HG02870 (cell line): Measurements from ENCODE around the gene NOS3.

Source experiments
- ATAC-seq: cut with Tn5 transposase; IDR thresholded peaks from one replicate; pipeline ENCODE4 v1.9.1; 2021; ENCODE audit warnings: mild to moderate bottlenecking, moderate library complexity; ENCODE audit not compliant: unreplicated experiment

Gene NOS3

DNA sequence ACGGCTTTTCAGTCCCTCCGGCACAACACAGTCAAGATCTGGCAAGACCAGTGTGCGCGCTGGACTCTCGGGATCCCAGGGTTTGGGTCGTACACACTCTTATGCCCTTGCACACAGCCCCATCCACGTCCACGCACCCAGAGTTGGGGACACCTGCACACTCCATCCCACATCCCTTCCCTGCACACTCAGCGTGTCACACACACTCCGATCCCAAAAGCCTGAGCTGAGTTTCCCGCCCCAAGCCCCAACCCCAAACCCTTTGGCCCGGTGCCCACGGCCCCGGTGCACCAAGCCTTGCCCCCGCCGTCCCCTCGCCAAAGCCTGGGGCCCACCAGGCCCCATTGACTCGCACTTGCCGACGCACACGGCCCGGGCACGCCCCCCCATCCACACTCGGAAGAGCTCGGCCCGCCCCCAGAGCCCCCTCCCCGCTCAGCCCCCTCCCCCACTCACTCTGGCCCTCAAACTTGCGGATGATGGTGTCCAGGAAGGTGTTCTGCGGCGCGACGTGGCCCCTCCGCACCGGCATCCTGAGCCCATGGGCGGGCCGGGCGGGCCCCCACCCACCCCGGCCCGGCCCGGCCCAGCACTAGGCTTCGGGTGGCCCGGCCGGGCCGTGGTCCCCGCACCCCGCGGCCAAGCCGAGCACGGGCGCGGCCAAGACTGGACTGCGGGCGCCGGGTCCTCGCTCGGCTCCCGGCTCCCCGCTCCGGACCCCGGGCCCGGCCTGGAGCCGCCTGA lies 13.3 kb upstream of the NOS3 start:
- ATAC-seq: no peak

DNA sequence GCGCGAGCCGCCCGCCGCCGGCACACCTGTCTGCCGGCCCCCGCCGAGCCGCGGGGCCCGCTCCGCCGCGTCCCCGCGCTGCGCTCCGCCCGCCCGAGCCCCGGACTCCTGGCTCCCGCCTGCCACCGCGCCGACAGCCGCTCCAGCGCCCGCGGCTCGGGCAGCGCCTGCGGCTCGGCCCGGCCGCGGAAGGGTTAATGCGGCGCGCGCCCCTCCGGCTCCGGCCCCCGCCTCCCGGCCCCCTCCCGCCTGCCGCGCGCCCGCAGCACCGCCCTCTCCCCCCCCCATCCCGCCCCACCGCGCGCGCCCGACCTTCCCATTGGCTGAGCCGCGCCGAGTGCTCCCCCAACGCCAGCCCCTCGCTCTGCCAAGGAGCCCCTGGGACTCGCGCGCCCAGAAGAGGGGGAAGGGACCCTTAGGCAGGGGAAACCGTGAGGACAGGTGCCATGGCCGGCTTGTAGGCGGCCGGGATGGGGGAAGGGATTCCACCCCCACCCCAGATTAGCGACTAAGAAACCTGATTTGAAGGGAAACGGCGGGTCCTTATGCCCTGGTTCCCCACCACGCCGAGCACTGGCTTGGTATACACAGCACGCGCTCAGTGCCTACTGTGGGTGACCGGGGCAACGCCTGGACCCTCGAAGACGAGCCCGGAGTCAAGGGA lies 12.6 kb upstream of the NOS3 start, which contains the start of gene KCNH2:
Gene KCNH2, minus strand, starts transcription at position 196 of the 664 bp plus-strand sequence. CDS start 408 bp downstream, outside the sequence.
- no peak for ATAC-seq

DNA sequence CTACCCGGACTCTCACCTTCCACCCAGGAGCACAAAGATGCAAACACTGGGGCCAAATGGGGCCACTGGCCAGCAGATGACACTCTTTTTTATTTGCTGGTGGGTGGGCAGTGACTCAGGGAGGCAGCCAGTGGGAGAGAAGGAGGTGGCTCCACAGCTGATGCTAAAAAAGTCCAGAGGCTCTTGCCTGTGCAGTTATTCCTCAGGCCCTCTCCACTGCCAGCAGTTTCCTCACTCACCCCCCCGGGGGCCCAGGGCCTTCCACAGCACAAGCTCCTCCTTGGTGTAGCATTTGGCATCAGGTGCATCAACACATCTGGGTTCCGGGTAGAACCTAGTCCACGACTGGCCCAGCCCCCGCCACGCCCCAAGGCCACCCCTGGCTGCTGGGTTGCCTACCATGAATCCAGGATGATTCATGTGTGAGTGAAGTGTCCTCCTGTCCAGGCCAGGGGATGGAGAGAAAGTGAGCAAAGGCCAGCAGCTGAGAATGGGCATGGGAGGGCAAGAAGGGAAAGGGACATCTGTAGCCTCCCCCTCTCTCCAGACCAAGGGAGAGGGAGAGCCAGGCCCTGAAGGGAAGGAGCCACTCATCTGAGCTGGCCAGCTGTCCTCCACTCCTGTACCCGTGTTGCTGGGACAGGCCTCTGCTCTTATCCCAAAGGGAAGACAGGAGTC lies 11.0 kb upstream of the NOS3 start:
- no peak for ATAC-seq

DNA sequence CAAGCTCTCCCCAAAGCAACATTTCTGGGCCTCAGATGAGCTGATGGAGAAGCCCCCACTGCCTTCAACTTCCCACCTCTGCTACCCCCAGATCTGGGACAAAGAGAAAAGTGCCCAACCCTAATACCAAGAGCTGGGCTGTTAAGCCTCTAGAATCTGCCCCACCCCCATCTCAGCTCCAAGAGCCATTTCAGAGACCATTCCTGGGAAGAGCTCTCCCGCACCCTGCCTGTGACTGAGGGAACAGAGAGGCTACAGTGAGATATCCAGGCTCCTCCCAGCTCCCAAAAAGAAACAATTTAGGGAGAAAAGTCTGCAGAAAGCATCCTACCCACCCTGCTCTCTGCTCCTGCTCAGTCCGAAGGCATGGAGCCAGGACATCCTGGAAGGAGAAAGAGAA lies 10.2 kb upstream of the NOS3 start:
- no peak for ATAC-seq

DNA sequence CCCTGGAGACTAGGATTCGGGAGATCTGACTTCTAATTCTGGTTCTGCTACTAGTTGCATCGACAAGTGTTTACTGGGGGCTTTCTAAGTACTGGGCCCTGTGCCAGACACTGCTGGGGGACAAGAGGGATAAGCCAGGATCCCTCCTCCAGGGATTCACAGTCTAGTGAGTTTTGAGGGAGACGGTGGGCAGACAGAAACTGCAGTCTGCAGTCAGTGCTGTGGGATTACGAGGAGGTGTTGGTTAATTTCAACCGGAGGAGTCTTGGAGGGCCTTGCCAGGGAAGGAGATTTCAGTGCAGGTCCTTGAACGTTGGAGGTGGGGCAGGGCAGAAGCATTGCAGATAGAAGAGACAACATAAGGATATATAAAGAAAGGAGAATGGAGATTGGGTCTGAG lies 9.2 kb upstream of the NOS3 start:
- ATAC-seq: no peak

DNA sequence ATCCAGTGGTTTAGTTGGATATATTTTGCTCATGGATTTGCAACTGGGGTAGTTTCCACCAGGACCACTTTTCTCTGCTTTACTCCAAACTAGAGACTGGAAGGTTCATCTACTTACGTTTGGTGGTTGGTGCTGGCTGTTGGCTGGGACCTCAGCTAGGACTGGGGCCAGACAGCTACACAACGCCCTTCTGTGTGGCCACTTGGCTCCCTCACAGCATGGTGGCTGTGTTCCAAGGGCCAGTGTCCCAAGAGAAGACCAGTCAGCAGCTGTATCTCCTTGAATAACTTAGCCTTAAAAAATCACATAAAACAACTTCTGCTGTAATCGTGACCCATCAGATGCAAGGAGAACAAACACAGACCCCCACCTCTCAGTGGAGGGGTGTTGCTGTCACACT lies 8.5 kb upstream of the NOS3 start:
- ATAC-seq: no peak

DNA sequence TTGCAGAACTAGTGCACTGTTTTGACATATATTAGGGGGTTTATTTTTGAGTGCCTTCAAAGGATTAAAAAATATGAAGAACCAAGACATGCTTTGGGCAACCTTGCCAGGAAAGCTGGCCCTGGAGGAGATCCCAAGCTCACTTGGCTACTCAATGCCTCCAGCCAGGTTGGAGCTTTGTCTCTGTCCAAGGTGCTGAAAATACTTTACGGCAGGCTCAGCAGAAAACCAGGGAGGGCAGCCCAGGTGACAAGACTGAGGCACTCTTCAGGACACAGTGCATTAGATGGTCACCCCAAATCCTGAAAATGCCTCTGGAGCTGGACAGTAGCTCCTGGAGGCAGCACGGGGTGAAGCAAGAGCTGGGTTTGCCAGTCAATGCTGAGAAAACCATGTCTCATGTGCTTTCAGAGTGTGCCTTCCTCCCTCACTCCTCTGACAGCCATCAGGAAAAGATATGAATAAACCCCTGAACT lies 6.9 kb upstream of the NOS3 start:
- no peak for ATAC-seq

DNA sequence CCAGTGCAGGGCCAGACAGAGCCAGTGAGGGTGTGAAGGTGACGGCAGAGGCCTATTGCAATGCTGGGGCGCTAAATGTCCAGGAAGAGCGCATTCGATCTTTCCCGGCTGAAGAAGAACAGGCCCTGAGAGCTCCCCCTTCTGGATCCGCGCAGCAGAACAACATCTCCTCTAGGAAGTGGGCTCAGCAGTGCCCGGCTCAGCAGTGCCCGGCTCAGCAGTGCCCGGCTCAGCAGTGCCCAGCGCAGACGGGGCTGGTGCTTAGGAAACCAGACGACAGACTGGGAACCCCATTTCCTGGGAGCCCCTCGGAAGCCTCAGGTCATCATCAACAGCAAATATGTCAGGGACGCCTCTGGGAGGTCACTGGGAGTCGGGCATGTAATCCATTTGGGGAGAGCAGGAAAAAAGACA lies 4.7 kb upstream of the NOS3 start:
- ATAC-seq: no peak

DNA sequence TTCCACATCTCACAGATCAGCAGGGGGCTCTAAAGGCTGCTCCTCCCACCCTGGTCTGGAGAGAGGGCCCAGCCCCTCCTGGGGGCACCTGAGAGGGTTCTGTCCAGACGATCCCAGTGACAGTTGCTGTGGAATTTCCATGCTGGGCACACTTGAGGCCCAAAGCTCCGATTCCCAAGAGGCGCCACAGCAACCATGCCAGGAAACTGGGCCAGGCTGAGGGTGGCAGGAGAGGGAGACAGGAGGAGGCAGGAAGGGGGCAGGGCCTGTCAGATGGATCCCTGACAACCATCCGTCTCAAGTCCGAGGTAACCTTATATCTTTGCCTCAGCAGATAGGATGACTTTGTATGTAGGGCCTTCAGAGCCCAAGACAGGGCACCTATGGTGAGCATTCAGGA lies 4.3 kb upstream of the NOS3 start:
- ATAC-seq: no peak

DNA sequence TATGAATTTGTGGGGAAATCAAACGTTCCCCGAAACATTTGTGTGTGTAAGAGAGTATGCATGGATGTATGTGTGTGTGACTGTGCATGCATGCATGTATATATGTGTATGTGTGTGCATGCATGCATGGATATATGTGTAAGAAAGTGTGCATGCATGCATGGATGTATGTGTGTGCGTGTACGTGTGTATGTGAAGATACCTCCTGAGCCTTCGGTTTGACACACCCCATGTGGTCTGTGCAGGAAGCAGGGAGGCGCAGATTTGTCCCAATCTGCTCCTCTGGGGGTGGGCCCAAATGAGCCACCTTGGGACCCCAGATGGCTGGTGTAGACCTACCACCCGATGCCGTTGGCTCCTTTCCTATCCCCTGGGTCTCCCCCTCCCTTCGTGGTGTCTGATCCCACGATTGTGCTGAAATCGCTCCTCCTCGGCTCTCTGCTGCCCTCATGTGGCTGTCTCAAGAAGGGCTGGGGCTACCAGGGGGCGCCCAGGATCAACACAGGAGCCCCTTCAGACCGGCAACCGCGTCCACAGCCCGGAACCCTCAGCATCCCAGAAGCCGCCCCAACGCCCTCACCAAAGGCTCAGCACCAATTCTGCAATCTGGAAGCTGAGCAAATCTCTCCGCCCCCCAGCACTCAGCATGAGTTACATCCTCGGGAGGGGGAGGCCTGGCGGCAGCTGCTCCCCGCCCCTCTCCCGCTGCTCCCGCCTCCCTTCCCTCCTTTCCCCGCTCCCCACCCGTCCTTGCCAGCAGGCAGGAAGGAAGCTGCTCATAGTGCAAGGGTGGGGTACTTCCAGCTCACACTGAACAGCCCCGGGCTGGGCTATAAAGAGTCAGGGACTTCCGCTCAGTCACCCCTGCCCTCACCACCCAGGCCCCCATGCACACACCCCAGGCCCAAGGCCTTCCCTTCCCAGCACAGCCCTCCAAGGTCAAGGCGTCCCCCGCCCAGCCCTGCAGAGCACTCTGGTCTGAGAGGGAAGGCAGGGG lies 2.3 kb upstream of the NOS3 start:
- no peak for ATAC-seq

DNA sequence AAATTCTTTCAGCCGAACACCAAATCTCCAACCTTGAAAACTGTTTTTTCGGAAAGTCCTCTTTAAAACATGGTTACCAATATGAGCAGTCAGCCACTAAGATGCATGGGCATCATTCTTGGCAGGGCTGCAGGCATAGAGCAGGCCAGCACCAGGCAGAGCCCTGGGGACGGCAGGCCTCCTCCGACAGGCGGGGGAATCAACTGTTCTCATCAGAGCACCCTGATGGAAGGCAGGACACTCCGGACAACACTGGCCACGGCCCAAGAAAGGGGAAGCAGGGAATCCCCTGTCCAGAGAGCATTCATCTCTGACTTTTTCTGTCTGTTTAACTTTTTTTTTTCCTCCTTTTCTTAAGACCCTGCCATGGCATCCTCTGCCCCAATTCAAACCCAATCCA lies 1.4 kb upstream of the NOS3 start:
- no peak for ATAC-seq

DNA sequence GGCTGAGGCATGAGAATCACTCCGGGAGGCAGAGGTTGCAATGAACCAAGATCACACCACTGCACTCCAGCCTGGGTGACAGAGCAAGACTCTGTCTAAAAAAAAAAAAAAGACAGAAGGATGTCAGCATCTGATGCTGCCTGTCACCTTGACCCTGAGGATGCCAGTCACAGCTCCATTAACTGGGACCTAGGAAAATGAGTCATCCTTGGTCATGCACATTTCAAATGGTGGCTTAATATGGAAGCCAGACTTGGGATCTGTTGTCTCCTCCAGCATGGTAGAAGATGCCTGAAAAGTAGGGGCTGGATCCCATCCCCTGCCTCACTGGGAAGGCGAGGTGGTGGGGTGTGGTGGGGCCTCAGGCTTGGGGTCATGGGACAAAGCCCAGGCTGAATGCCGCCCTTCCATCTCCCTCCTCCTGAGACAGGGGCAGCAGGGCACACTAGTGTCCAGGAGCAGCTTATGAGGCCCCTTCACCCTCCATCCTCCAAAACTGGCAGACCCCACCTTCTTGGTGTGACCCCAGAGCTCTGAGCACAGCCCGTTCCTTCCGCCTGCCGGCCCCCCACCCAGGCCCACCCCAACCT lies 1.3 kb downstream of the NOS3 start:
- no peak for ATAC-seq

DNA sequence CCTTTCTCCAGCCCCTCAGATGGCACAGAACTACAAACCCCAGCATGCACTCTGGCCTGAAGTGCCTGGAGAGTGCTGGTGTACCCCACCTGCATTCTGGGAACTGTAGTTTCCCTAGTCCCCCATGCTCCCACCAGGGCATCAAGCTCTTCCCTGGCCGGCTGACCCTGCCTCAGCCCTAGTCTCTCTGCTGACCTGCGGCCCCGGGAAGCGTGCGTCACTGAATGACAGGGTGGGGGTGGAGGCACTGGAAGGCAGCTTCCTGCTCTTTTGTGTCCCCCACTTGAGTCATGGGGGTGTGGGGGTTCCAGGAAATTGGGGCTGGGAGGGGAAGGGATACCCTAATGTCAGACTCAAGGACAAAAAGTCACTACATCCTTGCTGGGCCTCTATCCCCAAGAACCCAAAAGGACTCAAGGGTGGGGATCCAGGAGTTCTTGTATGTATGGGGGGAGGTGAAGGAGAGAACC lies 2.1 kb downstream of the NOS3 start:
- peak; percentile 50 for ATAC-seq

DNA sequence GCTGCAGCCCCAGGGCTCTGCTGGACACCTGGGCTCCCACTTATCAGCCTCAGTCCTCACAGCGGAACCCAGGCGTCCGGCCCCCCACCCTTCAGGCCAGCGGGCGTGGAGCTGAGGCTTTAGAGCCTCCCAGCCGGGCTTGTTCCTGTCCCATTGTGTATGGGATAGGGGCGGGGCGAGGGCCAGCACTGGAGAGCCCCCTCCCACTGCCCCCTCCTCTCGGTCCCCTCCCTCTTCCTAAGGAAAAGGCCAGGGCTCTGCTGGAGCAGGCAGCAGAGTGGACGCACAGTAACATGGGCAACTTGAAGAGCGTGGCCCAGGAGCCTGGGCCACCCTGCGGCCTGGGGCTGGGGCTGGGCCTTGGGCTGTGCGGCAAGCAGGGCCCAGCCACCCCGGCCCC lies 2.7 kb downstream of the NOS3 start:
- no peak for ATAC-seq

DNA sequence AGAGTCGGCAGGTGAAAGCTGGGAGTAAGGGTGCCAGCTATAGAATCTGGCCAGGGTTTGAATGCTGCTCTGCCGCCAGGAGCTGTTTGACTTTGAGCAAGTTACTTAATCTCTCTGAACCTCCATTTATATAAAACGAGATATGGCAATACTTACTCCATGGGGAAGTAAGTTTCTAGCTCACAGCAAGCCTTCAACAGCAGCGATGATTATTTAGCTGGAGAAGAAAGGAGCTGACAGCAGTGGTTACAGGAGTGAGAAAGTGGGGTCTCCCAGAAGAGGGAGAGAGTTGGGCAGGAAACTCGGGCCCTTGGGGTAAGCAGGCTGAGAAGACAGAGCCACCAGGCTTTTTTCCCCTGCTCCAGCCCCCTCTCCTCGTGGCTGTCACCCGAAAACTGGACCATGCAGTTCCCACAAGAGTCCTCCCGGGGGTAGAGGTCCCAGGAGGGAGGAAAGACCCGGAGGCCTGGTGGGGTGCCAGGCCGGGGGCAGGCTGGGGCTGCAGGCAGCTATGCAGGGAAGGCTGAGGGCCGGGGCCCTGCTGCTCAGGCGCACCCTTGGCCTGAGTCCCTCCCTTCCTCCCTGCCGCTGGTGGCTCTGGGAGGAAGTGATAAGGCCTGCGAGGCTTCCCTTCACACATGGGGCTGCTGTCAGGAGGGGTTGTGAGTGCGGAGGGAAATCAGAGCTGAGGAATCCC lies 3.5 kb downstream of the NOS3 start:
- no peak for ATAC-seq

DNA sequence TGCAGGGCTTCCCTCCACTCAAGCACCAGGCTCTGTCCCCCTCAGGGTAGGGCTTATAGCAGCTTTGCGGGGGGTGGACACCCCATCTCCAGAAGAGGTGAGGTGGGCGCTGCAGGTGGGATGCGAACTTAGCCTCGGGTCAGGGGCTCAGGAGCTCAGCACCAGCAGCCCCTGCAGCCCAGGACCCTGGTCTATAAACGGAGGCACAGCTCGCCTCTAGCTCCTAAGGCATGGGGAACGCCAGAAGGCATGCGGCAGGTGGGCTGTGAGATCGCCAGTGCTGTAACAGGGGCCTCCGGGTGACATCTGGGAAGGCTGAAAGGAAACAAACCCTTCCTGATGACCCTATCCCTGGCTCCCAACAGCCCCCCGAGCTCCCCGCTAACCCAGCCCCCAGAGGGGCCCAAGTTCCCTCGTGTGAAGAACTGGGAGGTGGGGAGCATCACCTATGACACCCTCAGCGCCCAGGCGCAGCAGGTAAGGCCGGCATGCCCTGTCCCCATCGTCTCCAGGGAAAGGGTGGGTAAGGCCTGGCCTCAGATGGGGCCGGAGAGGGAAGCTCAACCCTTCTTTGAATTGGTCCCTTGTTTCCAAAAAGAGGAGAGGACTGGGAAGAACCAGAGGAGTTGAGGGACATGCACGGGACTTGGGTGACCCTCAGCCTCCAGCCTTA lies 4.2 kb downstream of the NOS3 start:
- ATAC-seq: no peak

DNA sequence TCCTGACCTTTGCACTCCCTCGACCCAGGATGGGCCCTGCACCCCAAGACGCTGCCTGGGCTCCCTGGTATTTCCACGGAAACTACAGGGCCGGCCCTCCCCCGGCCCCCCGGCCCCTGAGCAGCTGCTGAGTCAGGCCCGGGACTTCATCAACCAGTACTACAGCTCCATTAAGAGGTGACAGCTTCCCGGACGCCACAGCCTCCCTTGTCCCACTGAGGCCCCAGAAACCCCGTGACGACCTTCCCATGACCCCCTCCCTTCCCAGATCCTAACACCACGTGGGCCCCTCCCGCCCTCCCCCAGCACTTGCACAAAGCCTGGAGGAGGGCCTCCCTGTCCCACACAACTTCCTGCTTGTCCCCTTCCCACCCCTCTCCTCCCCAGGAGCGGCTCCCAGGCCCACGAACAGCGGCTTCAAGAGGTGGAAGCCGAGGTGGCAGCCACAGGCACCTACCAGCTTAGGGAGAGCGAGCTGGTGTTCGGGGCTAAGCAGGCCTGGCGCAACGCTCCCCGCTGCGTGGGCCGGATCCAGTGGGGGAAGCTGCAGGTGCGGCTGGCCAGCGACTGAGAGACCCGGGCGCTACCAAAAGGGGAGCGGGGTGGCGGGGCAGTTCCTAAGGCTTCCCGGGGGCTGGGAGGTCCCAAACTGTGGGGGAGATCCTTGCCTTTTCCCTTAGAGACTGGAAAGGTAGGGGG lies 5.7 kb downstream of the NOS3 start:
- no peak for ATAC-seq

DNA sequence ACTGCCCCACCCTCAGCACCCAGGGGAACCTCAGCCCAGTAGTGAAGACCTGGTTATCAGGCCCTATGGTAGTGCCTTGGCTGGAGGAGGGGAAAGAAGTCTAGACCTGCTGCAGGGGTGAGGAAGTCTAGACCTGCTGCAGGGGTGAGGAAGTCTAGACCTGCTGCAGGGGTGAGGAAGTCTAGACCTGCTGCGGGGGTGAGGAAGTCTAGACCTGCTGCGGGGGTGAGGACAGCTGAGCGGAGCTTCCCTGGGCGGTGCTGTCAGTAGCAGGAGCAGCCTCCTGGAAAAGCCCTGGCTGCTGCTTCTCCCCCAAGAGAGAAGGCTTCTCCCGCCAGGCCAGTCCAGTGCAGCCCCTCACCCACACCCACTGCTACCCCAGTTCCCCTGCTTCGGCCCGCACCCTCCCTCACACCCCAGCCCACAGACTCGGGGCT lies 6.3 kb downstream of the NOS3 start:
- ATAC-seq: no peak
